Glutamatergic neuron (in vitro differentiated cells): ENCODE measurements around the gene VTI1A. TPM values are rescaled to one million over a fixed set of nuclear protein-coding genes. Genes with fewer than 3 reads are reported as not detected.

Experiments
- DNase-seq: peaks from one replicate; pipeline ENCODE4 v3.0.0; 2022
- H3K27ac Mint-ChIP-seq: one replicate; pipeline ENCODE4 v1.8.0; 2020; ENCODE audit warnings: mild to moderate bottlenecking, mixed read lengths, inconsistent platforms; ENCODE audit not compliant: unreplicated experiment
- H3K27me3 Mint-ChIP-seq: one replicate; pipeline ENCODE4 v1.8.0; 2020; ENCODE audit warnings: mild to moderate bottlenecking, moderate library complexity, mixed read lengths, inconsistent platforms; ENCODE audit not compliant: unreplicated experiment
- H3K36me3 Mint-ChIP-seq: one replicate; pipeline ENCODE4 v1.8.0; 2020; ENCODE audit warnings: mild to moderate bottlenecking, mixed read lengths, inconsistent platforms; ENCODE audit not compliant: unreplicated experiment
- H3K4me1 Mint-ChIP-seq: one replicate; pipeline ENCODE4 v1.8.0; 2020; ENCODE audit warnings: mild to moderate bottlenecking, low read depth, mixed read lengths, inconsistent platforms; ENCODE audit not compliant: unreplicated experiment
- H3K4me3 Mint-ChIP-seq: one replicate; pipeline ENCODE4 v1.8.0; 2020; ENCODE audit warnings: mild to moderate bottlenecking, mixed read lengths, inconsistent platforms; ENCODE audit not compliant: unreplicated experiment
- H3K9me3 Mint-ChIP-seq: one replicate; pipeline ENCODE4 v1.8.0; 2020; ENCODE audit warnings: mild to moderate bottlenecking, moderate library complexity, mixed read lengths, inconsistent platforms; ENCODE audit not compliant: unreplicated experiment
- total RNA-seq: library from RNA; stranded (reverse); fragmentation: NEBNext Ultra II Directional; extraction: Animal tissue kit (Norgen Biotek cat#: 25700); gene quantifications from one replicate; pipeline ENCODE4 v1.2.1, GENCODE V29; 2021; ENCODE audit not compliant: unreplicated experiment
- TF ChIP-seq, protein P1 (sequence below): fragments of 200-600 bp; sonication (generic); IDR thresholded peaks from one replicate; pipeline ENCODE4 v1.5.0; 2021; ENCODE audit not compliant: partially characterized antibody, unreplicated experiment

VTI1A gene
- total RNA-seq, 1 donor from 2014 or later: 61.0 TPM

DNA sequence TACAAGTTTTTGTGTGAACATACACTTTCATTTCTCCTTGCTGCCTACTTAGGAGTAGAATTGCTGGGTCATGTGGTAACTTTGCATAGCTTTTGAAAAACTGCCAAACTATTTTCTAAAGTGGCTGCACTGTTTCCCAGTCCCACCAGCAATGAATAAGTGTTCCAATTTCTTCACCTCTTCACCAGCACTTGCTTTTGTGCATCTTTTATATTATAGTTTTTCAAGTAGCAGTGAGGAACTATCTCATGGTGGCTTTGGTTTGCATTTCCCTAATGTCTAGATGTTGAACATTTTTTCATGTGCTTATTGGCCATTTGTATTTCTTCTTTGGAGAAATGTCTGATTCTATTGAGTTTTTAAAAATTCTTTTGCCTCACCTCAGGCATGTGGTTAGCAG, 273.2 kb downstream of the VTI1A start:
- Mint-ChIP-seq H3K36me3 (no peaks in the 10 kb centered on the region), H3K9me3 (no peaks in the 10 kb centered on the region), H3K4me3 (no peak overlapping the region), H3K4me1 (peaks cover 10% of the 10 kb centered on the region), H3K27me3 (no peaks in the 10 kb centered on the region), H3K27ac (no peak overlapping the region)
- DNase-seq: no peak
- TF ChIP-seq, protein P1, sequence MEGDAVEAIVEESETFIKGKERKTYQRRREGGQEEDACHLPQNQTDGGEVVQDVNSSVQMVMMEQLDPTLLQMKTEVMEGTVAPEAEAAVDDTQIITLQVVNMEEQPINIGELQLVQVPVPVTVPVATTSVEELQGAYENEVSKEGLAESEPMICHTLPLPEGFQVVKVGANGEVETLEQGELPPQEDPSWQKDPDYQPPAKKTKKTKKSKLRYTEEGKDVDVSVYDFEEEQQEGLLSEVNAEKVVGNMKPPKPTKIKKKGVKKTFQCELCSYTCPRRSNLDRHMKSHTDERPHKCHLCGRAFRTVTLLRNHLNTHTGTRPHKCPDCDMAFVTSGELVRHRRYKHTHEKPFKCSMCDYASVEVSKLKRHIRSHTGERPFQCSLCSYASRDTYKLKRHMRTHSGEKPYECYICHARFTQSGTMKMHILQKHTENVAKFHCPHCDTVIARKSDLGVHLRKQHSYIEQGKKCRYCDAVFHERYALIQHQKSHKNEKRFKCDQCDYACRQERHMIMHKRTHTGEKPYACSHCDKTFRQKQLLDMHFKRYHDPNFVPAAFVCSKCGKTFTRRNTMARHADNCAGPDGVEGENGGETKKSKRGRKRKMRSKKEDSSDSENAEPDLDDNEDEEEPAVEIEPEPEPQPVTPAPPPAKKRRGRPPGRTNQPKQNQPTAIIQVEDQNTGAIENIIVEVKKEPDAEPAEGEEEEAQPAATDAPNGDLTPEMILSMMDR: no peak

DNA sequence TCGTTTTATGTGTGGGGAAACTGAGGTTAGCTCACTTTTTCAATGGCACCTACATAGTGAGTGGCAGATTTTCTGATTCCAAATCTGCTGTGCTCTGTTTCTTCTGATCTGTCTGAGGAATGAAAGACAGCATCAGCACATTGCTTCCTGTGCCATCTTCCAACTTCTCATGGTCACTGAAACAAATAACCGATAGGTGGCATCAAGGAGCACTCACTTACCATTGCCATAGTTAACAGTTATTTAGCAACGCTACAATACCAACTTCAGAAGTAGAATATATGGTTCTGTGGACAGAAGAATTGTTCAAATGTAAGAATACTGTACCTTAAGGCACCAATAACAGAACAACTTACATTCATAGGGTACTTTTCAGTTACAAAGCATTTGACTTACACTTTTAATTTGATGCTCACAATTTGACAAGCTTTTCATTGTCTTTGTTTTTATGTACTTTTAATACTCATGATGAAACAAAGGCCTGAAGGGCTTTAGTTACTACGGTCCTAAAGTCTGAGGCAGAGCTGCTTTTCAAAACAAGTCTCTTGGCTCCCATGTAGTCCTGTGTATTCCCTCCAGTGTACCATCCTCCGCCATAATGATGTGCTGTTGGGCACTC, 274.2 kb downstream of the VTI1A start:
- Mint-ChIP-seq H3K27me3 (no peaks in the 10 kb centered on the region), H3K27ac (no peak overlapping the region), H3K4me1 (peaks cover 7% of the 10 kb centered on the region), H3K36me3 (no peaks in the 10 kb centered on the region), H3K4me3 (no peak overlapping the region), H3K9me3 (no peaks in the 10 kb centered on the region)
- TF ChIP-seq, protein P1: peak; percentile 40
- no peak for DNase-seq

DNA sequence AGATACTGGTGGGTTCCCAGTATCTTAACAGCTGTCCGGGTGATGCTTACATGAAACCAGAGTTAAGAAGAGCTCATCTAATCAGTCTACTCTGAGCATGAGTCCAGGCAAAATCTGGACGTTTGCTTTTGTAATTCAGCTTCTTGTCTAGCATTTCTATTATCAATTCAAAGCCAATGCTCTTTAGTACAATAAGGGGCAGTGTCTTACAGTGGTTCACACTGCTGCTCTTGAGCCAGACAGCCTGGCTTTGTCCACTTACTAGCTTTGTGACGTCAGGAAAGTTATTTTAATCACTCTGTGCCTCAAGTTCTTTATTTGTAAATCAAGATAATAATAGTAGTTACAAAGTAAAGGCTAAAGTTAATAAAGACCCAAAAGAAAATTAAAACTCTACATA, 275.7 kb downstream of the VTI1A start:
- Mint-ChIP-seq H3K4me1 (peaks cover 7% of the 10 kb centered on the region), H3K27ac (no peak overlapping the region), H3K27me3 (no peaks in the 10 kb centered on the region), H3K4me3 (no peak overlapping the region), H3K36me3 (no peaks in the 10 kb centered on the region), H3K9me3 (no peaks in the 10 kb centered on the region)
- no peak for DNase-seq
- TF ChIP-seq, protein P1: no peak

DNA sequence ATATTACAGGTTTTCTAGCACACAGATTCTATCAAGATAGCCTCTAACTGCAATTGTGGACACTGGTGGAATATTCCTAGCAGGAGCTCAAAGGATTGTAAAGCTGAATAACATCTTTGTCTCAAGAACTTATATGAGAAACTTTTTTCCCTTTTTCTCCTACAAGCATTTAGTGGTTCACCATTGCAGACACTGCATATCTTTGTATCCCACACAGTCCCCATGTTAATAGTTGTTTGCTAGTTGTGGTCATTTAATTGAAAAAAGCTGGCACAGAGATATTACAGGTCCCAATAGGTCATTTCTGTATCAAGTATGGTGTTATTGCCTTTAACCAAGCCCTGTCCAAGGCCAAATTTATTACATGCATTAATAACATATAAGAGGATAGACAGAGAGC, 276.9 kb downstream of the VTI1A start:
- Mint-ChIP-seq H3K4me1 (peaks cover 7% of the 10 kb centered on the region), H3K27me3 (no peaks in the 10 kb centered on the region), H3K27ac (no peak overlapping the region), H3K4me3 (no peak overlapping the region), H3K9me3 (no peaks in the 10 kb centered on the region), H3K36me3 (no peaks in the 10 kb centered on the region)
- no peak for DNase-seq
- TF ChIP-seq, protein P1: no peak

DNA sequence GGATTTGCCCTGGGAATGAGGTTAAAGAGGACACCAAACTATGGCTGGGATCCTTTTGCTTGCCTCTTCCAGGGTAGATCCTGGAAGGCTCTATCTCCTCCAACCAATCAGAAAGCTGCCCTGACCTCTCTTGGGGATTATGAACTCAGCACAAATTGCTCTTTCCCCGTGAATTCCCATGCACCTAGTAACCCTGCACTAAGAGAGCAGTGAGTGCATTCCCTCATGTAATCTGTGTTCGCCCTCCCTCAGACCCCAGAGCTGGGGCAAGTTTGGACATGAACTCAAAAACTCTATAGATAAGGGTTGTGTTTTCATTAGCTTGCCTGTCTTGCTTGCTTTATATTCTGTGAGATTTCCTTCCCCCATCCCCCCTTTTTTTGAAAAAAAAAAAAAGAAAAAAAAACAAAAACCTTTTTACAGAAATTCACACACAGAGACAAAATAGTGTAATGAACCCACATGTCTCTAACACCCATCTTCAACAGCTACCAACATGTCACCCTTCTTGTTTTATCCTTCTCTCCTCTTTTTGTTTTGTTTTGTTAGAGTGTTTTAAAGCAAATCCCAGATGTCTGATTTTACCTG, 277.5 kb downstream of the VTI1A start:
- no peaks in the 10 kb centered on the region for H3K9me3 Mint-ChIP-seq
- no peak overlapping the region for H3K27ac Mint-ChIP-seq
- peaks cover 7% of the 10 kb centered on the region for H3K4me1 Mint-ChIP-seq
- no peaks in the 10 kb centered on the region for H3K36me3 Mint-ChIP-seq
- DNase-seq: no peak
- TF ChIP-seq, protein P1: no peak
- no peak overlapping the region for H3K4me3 Mint-ChIP-seq
- no peaks in the 10 kb centered on the region for H3K27me3 Mint-ChIP-seq
